AG08396 (cell line): Measurements from ENCODE around the gene CDADC1.
A peak's percentile ranks its signal among the peaks of the same experiment; 100 is the strongest.
"Not testable (repeated sequence)": the region's sequence is repeated elsewhere in the genome, so short reads cannot be mapped to it uniquely, and the experiment has no call there.

Experiments used
- DNase-seq: peaks from one replicate; pipeline ENCODE4 v3.0.0; 2012; ENCODE audit warnings: low spot score, mixed read lengths

CDADC1 gene

DNA sequence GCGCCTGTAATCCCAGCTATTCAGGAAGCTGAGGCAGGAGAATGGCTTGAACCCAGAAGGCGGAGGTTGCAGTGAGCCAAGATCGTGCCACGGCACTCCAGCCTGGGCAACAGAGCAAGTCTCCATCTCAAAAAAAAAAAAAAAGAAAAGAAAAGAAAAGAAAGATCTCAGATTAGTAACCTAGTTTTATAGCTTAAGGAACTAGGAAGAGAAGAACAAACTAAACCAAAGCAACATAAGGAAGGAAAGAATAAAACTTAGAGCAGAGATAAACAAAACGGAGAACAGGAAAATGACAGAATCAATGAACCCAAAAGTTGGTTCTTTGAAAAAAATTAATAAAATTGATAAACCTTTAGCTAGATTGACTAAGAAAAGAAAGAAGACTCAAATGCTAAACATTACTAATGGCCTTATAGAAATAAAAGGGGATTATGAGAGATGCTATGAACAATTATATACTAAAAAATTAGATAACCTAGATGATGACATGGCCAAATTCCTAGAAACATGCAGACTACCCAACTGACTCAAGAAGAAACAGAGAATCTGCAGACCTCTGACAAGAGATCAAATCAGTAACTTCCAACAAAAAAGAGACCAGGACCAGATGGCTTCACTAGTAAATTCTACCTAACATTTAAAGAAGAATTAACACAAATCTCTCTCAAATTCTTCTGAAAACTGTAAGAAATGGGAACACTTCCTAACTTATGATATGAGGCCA, 68.2 kb downstream of the CDADC1 start:
- no peak for DNase-seq

DNA sequence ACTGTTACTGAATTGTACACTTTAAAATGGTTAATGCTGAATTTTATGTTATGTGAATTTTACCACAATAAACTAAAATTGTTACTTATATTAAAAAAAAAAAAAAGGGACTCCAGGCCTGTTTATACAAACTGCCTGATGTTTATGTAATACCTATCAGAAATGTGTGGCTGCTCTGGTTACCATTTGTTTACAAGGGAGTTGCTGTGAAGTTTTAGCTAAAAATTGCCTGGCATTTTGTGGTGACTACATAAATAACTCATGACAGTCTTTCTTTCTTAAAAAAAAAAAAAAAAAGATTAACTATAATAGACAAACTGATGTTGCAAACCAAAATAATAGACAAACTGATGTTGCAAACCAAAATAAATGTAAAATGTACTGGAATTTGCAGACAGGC, 71.8 kb downstream of the CDADC1 start:
- peak; percentile 39 for DNase-seq

DNA sequence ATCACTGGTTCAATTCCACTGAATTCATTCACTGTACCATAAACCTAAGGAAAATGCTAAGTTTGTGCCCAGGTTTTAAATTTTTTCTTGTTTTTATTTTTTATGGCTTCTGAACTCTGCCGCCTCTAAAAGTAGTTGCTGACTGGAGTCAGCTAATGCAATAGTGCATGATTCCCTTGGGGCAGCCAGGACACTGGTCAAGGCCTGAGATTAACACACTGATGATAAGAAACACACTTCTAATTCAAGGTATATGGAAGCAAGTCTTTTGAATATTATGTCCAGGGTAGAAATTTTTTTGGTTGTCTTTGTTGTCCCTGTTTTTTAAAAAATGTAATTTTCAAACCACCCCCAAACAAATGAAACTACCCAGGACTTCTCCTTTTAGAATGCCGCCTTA, 72.2 kb downstream of the CDADC1 start:
- DNase-seq = no peak

DNA sequence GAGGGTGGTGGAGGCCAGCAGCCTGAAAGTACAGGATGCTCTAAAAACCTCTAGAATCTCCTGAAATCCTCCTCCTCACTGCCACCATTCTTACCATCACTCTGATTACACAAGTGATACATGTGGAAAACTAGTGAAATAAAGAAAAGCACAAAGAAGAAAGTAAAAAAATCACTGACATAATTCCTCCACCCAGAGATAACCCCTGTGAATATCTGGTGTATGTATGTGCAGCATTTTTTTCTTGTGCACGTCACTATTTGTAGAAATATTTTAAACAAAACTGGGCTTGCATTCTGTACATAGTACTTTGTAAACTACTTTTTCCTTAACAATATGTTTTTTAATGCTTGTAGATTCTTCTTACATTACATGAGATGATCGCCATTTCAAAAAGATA, 73.2 kb downstream of the CDADC1 start:
- DNase-seq = no peak

DNA sequence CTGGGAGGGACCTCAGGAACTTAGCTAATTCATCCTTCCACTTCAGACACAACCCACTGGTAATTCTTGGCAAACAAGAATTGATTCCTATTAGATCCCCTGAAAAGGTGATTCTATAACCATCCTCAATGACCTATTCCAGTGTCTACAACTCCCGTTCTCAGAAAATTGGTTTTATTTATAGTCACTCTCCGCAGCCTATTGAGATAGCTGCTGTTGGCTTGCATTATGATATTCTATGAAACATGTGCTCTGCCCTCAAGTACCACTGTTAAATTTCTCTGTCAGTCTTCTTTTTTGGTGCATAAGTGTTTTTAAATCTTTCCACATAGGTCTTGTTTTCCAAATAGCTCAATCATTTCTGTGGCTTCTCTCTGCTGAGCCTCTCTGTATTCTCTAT, 75.0 kb downstream of the CDADC1 start:
- DNase-seq = no peak

DNA sequence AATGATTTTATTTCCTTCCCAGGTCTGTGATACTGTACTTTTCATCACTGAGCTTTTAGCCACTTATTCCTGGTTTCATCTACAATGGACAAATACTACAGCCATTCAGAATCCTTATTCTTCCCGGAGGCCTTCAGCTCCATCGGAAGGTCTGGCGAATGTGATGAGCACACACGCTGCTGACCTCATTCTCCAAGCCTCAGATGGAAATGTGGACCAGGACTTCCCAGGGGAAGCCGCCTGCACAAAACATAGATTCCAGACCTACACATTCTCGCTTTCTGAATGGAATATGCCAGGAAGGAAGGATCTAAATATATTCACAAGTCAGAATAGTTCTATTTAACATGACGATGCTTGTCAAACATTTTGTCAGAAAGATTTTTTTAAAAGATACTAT, 75.6 kb downstream of the CDADC1 start:
- DNase-seq = no peak

DNA sequence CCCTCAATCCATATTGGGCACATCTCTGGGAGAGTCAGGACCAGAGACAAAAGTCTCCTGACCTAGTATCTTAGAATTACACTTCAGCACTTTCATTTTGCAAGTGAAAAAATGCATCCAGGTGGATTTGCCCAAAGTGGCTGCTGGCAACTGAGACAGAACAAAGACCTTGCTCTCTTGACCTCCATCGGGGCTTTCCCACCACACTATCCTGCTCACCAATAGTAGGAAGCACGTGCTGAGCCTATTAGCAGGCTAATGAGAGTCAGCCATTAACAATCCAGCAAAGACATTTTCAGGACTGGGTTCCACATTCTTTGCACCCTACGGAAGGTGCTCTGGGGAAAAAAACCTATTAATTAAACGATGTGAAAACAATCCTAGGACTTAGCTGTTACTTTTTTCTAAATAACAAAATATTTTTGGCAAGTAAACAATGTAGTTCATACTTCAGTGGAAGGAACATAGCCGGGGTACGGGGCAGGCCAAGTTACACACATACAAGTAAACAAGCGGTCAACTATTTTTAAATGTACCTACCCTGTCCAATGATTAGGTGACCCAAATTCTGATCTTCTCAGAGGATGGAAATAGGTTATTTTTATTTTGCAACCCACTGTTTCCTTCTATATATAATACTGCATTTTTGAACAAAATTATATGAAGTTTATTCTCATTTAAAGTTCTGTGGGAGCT, 78.6 kb downstream of the CDADC1 start:
- DNase-seq = no peak

DNA sequence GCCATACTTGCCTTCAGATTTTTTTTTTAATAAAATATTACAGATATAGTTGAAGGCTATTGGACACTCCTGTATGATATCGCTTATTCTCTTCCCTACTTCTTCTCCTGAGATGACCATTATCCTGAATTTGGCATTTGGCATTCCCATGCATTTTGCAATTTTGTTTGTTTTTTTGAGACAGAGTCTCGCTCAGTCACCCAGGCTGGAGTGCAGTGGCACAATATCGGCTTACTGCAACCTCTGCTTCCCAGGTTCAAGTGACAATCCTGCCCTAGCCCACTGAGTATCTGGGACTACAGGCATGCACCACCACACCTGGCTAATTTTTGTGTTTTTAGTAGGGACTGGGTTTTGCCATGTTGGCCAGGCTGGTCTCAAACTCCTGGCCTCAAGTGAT, 79.4 kb downstream of the CDADC1 start:
- not testable (repeated sequence) for DNase-seq

DNA sequence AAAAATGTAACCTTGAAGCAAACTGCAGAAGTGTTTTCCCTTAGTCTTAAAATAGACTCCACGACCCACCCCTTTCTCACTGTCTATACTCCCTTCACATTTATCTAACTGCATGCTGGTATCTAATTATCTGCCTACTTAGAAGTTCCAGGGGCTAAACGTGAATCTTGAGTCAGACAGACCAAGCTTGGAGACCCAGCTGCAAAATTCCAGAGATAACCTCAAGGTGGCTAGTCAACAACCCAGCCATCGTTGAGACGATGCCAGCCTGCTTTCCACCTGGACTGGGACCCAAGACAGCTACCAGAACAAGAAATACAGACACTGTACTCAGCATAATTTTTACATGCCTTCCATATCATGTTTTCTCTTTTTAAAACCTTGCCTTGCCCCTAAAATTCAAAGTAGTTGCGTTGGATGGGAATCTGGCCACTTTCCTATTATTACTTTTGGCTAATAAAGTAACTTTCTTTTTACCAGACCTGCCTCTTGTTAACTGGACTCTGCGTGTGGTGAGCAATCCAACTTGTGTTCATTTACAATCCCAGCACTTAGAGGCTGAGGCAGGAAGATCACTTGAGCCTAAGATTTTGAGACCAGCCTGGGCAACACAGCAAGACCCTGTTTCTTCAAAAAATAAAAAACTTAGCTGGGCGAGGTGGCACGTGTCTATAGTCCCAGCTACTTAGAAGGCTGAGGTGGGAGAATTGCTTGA, 82.3 kb downstream of the CDADC1 start:
- DNase-seq = no peak

DNA sequence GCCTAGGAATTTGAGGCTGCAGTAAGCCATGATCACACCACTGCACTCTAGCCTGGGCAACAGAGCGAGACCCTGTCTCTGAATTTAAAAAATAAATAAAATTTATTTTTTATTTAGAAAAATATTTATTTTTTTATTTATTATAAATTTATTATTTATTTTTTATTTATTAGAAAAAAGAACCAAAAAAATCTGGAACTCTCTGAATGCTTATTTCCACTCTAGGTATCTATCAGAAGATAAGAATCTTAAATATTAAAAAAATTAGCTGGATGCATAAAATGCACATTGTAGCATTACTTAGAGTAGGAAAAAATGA, 82.8 kb downstream of the CDADC1 start:
- DNase-seq = no peak

DNA sequence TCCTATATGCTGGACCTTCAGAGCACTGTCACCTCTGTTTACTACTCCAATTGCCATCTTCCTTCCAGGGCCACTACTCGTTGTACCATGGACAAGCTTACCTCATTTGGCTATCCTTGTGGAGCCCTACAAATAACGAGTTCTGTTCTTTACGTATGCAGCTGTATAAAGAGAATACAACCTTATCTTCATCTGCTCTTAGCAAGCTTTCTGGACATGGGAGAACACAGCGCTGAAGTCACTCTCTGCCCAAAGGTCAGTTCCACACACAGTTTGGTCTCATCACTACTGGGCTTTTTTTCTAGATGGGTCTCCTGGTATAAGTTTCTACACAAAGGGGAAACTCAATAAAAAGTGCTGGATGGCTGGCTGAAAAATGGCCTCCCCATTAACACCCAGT, 88.9 kb downstream of the CDADC1 start:
- DNase-seq = no peak

DNA sequence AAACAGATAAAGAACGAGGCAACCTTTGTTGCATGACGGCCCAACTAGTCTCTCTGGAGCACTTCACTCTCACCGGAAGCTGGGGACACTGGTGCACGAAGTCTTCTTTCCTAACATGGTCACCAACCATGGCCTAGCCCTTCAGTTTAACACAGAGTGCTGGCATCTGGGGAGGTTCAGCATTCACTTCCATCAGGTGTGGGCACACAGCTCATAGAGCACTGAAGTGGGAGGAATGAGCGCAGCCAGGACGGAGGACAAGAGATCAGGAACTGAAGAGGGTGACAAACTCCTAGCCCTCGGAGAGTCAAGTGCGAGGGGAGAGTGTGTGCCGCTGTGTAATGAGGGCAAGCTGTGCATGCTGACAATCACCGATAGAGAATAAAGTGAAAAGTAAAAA, 92.4 kb downstream of the CDADC1 start:
- DNase-seq = no peak

DNA sequence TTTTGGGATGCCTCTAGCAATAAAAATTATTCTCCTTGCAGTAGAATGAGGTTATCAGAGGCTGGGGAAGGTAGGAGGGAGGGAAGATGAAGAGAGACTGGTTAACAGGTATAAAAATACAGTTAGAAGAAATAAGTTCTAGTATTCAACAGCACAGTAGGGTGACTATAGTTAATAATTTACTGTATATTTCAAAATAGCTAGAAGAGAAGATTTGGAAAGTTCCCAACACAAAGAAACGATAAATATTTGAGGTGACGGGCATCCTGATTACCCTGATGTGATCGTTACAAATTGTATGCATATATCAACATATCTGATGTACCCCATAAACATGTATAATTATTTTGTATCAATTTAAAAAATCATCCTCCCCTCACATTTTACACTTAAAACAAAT, 93.8 kb downstream of the CDADC1 start:
- no peak for DNase-seq

DNA sequence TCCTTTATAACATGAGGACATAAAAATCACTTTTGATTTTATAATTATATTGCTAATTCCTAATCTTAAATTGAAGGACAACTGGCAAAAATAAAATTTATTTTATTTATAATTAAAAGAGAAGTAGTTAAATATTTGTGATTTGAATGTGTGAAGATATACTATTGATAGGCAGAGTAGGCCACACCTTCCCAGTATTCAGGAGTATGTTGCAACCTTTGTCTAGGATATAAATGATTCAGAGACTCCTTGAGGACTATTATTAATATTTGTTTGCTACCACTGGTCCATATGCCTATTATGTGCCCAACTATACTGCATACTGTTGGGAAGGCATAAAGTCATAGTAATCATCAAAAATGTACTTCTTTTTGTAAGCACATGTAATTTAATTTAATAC, 94.2 kb downstream of the CDADC1 start:
- DNase-seq = no peak

DNA sequence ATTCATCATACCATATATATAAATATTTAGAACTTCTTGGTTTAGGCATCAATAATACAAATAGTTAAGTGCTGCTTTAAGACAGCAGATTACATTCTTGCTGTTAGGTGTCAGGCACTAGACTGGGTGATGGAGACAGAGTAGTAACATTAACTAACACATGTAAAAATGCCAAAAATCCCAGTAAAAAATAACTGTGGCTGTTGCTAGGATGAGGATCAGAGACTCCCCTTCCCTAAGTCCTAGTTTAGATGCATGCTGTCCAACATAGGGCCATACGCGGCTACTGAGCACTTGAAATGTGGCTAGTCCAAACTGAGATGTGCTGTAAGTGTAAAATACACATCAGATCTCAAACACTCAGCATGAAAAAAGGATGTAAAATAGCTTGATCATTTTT, 94.7 kb downstream of the CDADC1 start:
- no peak for DNase-seq
